Measurements from ENCODE around the gene REM1. TPM values are rescaled to one million over a fixed set of nuclear protein-coding genes. Genes with fewer than 3 reads are reported as not detected.
"Not testable (repeated sequence)": the region's sequence is repeated elsewhere in the genome, so short reads cannot be mapped to it uniquely, and the experiment has no call there.

The REM1 gene
- total RNA-seq, 1 donor from 2014 or later: not detected

DNA sequence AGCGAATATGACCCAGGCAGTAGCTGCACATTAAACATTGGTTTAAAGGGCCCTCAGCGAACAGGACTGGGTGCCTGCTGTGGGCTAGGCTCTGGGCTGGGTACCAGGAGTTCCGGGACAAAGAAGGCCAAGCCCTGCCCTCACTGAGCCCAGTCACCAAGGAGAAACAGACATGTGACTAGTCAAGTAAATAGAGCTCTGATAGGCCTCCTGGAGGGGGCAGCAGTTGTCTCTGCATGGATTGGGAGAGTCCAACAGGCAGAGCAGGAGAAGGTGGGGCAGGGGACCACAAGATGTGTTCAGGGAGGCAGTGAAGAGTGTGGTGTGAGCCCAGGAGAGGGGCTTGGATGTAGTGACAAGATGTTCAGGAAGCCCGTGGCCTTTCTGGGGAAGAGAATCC lies 42.3 kb downstream of the REM1 start:
- Mint-ChIP-seq H3K36me3 (ENCODE audit: low read depth) (peaks cover 27% of the 10 kb centered on the region), H3K27ac (no peak overlapping the region), H3K4me1 (ENCODE audit: low read depth) (peaks cover 13% of the 10 kb centered on the region), H3K27me3 (ENCODE audit: low read depth) (no peaks in the 10 kb centered on the region), H3K4me3 (ENCODE audit: low read depth) (no peak overlapping the region), H3K9me3 (no peaks in the 10 kb centered on the region)
- intact Hi-C loops (cut with micrococcal nuclease): loop anchor here (10.0 kb wide), 1 partner anchor 207 kb away; the partner anchor contains the start of gene BCL2L1
- no peak for DNase-seq (ENCODE audit: low spot score)

DNA sequence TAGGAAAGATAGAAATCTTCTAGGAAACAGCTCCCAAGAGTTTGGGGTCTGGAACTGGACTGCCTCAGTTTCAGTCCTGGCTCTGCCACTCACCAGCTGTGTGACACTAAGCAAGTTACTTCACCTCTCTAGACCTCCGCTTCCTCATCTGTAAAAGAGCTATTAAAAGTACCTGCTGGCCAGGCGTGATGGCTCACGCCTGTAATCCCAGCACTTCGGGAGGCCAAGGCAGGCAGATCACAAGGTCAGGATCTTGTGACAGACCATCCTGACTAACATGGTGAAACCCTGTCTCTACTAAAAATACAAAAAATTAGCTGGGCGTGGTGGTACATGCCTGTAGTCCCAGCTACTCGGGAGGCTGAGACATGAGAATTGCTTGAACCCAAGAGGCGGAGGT lies 46.2 kb downstream of the REM1 start:
- H3K27me3 Mint-ChIP-seq (ENCODE audit: low read depth); intact Hi-C loops (cut with micrococcal nuclease); H3K4me3 Mint-ChIP-seq (ENCODE audit: low read depth); H3K27ac Mint-ChIP-seq; H3K9me3 Mint-ChIP-seq; DNase-seq (ENCODE audit: low spot score): not testable (repeated sequence)
- Mint-ChIP-seq H3K4me1 (ENCODE audit: low read depth) (peaks cover 22% of the 10 kb centered on the region), H3K36me3 (ENCODE audit: low read depth) (peaks cover 46% of the 10 kb centered on the region)

DNA sequence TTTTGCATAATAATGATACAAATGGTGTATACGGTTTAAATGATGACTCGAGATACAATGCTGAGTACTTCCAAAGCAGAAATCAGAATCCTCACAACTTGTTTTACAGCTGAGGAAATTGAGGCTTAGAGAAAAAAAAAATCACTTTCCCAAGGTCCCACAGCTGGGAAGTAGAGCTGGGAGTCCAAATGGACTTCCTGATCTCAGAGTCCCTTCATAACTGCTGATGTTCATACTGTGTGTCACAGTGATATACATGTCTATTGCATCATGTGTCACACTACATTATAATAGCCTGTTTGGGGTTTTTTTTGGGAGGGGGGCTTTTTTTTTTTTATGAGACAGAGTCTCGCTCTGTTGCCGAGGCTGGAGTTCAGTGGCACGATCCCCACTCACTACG lies 47.6 kb downstream of the REM1 start:
- H3K9me3 Mint-ChIP-seq: no peaks in the 10 kb centered on the region
- H3K4me1 Mint-ChIP-seq (ENCODE audit: low read depth): peaks cover 22% of the 10 kb centered on the region
- peaks cover 60% of the 10 kb centered on the region for H3K36me3 Mint-ChIP-seq (ENCODE audit: low read depth)
- no peaks in the 10 kb centered on the region for H3K27me3 Mint-ChIP-seq (ENCODE audit: low read depth)
- H3K27ac Mint-ChIP-seq: no peak overlapping the region
- intact Hi-C loops (cut with micrococcal nuclease): no loop called here
- H3K4me3 Mint-ChIP-seq (ENCODE audit: low read depth): no peak overlapping the region
- no peak for DNase-seq (ENCODE audit: low spot score)

DNA sequence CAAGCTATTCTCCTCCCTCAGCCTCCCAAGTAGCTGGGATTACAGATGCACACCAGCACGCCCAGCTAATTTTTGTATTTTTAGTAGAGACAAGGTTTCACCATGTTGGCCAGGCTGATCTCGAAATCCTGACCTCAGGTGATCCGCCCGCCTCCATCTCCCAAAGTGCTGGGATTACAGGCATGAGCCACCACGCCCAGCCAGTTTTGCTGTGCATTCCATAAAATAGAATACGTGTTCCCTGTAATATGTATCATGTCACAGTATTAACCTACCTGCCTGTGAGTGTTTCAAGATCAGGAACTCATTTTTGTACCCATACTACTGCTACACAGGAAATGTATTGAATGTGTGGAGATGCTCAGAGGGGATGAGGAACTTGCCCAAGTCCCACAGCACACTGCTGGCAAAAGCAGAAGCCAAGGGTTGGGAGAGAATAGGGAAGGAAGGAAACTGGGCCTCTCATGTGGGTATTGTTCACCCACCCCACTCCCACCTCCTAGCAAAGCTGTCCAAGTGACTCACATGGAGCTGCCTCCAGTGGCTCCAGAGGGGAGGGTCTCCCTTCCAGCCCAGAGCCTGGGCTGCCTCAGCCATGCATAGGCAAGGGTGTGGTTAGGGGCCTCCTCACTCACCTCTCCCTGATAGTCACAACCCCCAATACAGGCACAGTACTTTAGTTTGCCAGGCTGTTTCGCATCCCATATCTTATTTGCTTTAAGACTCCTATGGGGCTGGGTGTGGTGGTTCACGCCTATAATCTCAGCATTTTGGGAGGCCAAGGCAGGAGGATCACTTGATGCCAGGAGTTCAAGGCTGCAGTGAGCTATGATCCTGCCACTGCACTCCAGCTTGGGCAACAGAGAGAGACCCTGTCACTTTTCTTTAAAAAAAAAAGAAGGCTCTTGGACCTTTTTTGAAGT lies 48.5 kb downstream of the REM1 start:
- Mint-ChIP-seq H3K36me3 (ENCODE audit: low read depth) (peaks cover 63% of the 10 kb centered on the region), H3K27me3 (ENCODE audit: low read depth) (no peaks in the 10 kb centered on the region), H3K9me3 (no peaks in the 10 kb centered on the region), H3K27ac (no peak overlapping the region), H3K4me1 (ENCODE audit: low read depth) (peaks cover 22% of the 10 kb centered on the region), H3K4me3 (ENCODE audit: low read depth) (no peak overlapping the region)
- intact Hi-C loops (cut with micrococcal nuclease): no loop called here
- DNase-seq (ENCODE audit: low spot score): no peak

DNA sequence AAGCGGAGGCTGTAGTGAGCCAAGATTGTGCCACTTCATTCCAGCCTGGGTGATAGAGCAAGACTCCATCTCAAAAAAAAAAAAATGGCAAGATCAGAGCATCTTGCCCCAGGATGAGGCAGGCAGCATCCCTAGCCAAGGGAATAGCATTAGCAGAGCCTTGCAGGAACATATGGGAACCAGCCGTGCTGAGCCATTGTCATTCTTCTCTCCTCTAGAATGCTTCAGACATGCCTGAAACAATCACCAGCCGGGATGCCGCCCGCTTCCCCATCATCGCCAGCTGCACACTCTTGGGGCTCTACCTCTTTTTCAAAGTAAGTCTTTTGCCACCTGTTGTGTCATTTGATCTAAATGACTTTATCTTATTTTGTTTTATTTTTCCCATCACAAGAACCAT lies 52.2 kb downstream of the REM1 start:
- peaks cover 15% of the 10 kb centered on the region for H3K4me1 Mint-ChIP-seq (ENCODE audit: low read depth)
- H3K36me3 Mint-ChIP-seq (ENCODE audit: low read depth): peaks cover 62% of the 10 kb centered on the region
- intact Hi-C loops (cut with micrococcal nuclease): no loop called here

More for the DNA sequence above, 52.2 kb downstream of the REM1 start:
- no peaks in the 10 kb centered on the region for H3K27me3 Mint-ChIP-seq (ENCODE audit: low read depth)
- no peak overlapping the region for H3K27ac Mint-ChIP-seq
- no peak overlapping the region for H3K4me3 Mint-ChIP-seq (ENCODE audit: low read depth)
- DNase-seq (ENCODE audit: low spot score): no peak
- no peaks in the 10 kb centered on the region for H3K9me3 Mint-ChIP-seq

Other genes with a start within 250 kb of the REM1 start
- gene DEFB115, start 217.6 kb upstream of the REM1 start, total RNA-seq: not detected in 2 replicates
- not detected in 2 replicates for gene DEFB116, start 166.7 kb upstream of the REM1 start, total RNA-seq
- not detected in 2 replicates for gene DEFB118, start 106.7 kb upstream of the REM1 start, total RNA-seq
- gene DEFB119, start 84.7 kb upstream of the REM1 start, total RNA-seq: not detected in 2 replicates
- not detected in 2 replicates for gene DEFB121, start 69.1 kb upstream of the REM1 start, total RNA-seq
- gene DEFB123, start 34.7 kb upstream of the REM1 start, total RNA-seq: not detected in 2 replicates
- not detected in 2 replicates for gene DEFB124, start 161 bp upstream of the REM1 start, total RNA-seq
- 184 and 188 TPM in 2 replicates for gene HM13, start 39.2 kb downstream of the REM1 start, total RNA-seq
- gene ID1, start 130.0 kb downstream of the REM1 start, total RNA-seq: 1.5 and 2.1 TPM in 2 replicates
- not detected in 2 replicates for gene COX4I2, start 162.6 kb downstream of the REM1 start, total RNA-seq
- gene BCL2L1, start 247.6 kb downstream of the REM1 start, total RNA-seq: 313 and 326 TPM in 2 replicates